Iris pigment epithelial cell (primary cell): ENCODE results near the gene UCN3.
"Not testable (repeated sequence)": the region's sequence is repeated elsewhere in the genome, so short reads cannot be mapped to it uniquely, and the experiment has no call there.

Experiments
- DNase-seq: peaks from one replicate; pipeline ENCODE4 v3.0.0-alpha.2; 2011; ENCODE audit warnings: low read depth

The UCN3 gene

GRCh38 chr10:5369362-5370158, 4.8 kb downstream of the UCN3 start:
- no peak for DNase-seq

GRCh38 chr10:5370493-5371352, 6.0 kb downstream of the UCN3 start:
- DNase-seq, result no peak

- no peak for DNase-seq
Measured at GRCh38 chr10:5373307-5373706, 8.5 kb downstream of the UCN3 start.

- DNase-seq, result no peak
Measured at GRCh38 chr10:5373891-5374611, 9.3 kb downstream of the UCN3 start.

- no peak for DNase-seq
Measured at GRCh38 chr10:5376450-5376849, 11.7 kb downstream of the UCN3 start.

- DNase-seq, result not testable (repeated sequence)
Measured at GRCh38 chr10:5379202-5379601, 14.4 kb downstream of the UCN3 start.

- not testable (repeated sequence) for DNase-seq
Measured at GRCh38 chr10:5380395-5380794, 15.6 kb downstream of the UCN3 start.

GRCh38 chr10:5381187-5381586, 16.4 kb downstream of the UCN3 start:
- DNase-seq, result no peak

- no peak for DNase-seq
Measured at GRCh38 chr10:5385224-5385623, 20.5 kb downstream of the UCN3 start.

GRCh38 chr10:5387169-5387568, 22.4 kb downstream of the UCN3 start:
- DNase-seq, result no peak

GRCh38 chr10:5390607-5391205, 25.9 kb downstream of the UCN3 start:
- DNase-seq, result no peak

- DNase-seq, result no peak
Measured at GRCh38 chr10:5391790-5392189, 27.0 kb downstream of the UCN3 start.

- no peak for DNase-seq
Measured at GRCh38 chr10:5393529-5393928, 28.8 kb downstream of the UCN3 start.

GRCh38 chr10:5395168-5395567, 30.4 kb downstream of the UCN3 start:
- no peak for DNase-seq

GRCh38 chr10:5396556-5397300, 32.0 kb downstream of the UCN3 start:
- no peak for DNase-seq

GRCh38 chr10:5399332-5399731, 34.6 kb downstream of the UCN3 start:
- DNase-seq, result no peak

- no peak for DNase-seq
Measured at GRCh38 chr10:5400468-5401240, 35.9 kb downstream of the UCN3 start.

- no peak for DNase-seq
Measured at GRCh38 chr10:5402798-5403197, 38.0 kb downstream of the UCN3 start.

- no peak for DNase-seq
Measured at GRCh38 chr10:5404208-5405041, 39.7 kb downstream of the UCN3 start, which contains the start of gene TUBAL3. TUBAL3 (minus strand) TSS chr10:5404828; CDS start chr10:5404792, 36 bp downstream.

- no peak for DNase-seq
Measured at GRCh38 chr10:5406918-5407317, 42.2 kb downstream of the UCN3 start.
